NT2/D1 (cell line): Measurements from ENCODE around the gene CHFR.

Experiments
- YY1 ChIP-seq: IDR thresholded peaks from 2 replicates; pipeline ENCODE4 v1.6.1; 2011; ENCODE audit not compliant: insufficient read length, insufficient read depth
- ZNF274 ChIP-seq: IDR thresholded peaks from 2 replicates; pipeline ENCODE4 v1.6.1; 2011; ENCODE audit warnings: mild to moderate bottlenecking, low read depth, low read length

- no peak for TF ChIP-seq YY1
- TF ChIP-seq ZNF274 = no peak
These were observed 37.1 kb downstream of the CHFR start for GRCh38 chr12:132850291-132850690.
